GM19240 (cell line): ENCODE results near the gene RALBP1.
"Not testable (repeated sequence)": the region's sequence is repeated elsewhere in the genome, so short reads cannot be mapped to it uniquely, and the experiment has no call there.

ENCODE experiments used
- DNase-seq: peaks from one replicate; pipeline ENCODE4 v3.0.0; 2011; ENCODE audit warnings: low spot score; ENCODE audit not compliant: insufficient read length

The RALBP1 gene

GRCh38 chr18:9474983-9475642 lies at the start of gene RALBP1:
RALBP1 (plus strand) TSS chr18:9475513; CDS start chr18:9513046, 37,533 bp downstream.
- DNase-seq, result peak; percentile 86

DNA sequence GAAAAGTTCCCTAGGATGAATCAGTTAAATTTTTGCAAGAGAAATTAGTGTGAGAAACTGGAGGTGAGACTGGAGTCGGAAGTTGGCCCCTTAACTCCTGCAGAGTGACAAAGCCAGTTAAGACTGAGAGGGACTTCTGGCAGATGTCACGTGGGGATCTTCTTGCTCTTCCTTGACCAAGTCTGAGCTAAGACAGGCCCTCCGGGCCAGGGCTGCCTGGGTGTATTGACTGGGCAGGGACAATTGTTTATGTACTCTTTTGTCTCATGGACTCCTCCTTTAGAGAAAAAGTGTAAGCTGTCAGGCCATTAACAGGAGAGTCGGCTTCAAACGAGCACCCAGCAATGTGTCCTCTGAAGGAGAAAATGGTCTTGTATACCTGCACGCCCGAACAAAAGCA lies 48.6 kb upstream of the RALBP1 start:
- DNase-seq, result no peak

GRCh38 chr18:9428301-9428706 lies 47.0 kb upstream of the RALBP1 start:
- DNase-seq, result no peak

GRCh38 chr18:9428862-9429661 lies 46.3 kb upstream of the RALBP1 start:
- no peak for DNase-seq

DNA sequence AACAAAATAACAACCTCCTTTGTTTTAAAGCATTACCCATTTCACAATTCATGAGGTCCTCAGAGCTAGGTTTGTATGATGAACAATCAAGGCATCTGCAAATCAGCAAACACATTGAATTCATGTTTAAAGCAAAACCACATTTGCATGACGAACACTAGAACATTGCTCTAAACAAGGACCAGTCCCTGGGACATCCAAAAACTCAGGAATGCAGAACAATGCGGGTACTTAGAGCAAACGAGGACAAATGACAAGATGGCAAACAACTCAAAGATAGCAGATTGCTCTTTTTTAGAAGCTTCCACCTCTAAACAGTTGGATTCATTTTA lies 45.7 kb upstream of the RALBP1 start:
- DNase-seq, result no peak

- DNase-seq, result not testable (repeated sequence)
These were observed 45.0 kb upstream of the RALBP1 start for GRCh38 chr18:9430315-9430714.

- DNase-seq, result no peak
These were observed 44.0 kb upstream of the RALBP1 start for GRCh38 chr18:9431296-9431695.

- DNase-seq, result not testable (repeated sequence)
These were observed 42.2 kb upstream of the RALBP1 start for GRCh38 chr18:9433122-9433521.

DNA sequence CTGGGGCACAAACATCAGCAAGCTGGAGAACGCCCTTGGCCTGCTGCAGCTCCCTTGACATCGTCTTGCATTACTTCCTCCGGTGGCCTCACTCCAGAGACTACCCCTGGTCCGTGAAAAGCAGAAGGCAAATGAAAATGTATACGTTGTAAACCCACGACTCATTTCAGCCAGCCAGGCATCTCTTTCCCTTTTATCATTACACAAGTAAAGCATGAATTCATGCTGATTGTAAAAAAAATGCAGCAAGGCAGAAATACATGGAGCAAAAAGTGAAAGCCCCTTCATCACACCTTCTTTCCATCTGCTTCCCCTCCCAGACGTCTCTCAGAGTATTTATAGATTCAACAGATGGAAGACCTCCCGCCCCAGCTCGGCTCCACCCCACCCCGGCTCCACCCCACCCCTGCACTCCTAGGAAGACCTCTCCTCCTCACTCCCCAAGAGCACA lies 41.6 kb upstream of the RALBP1 start:
- DNase-seq, result no peak

GRCh38 chr18:9434122-9434701 lies 41.1 kb upstream of the RALBP1 start:
- no peak for DNase-seq

- DNase-seq, result no peak
These were observed 40.3 kb upstream of the RALBP1 start for GRCh38 chr18:9435041-9435440.

GRCh38 chr18:9436206-9436929 lies 38.9 kb upstream of the RALBP1 start:
- no peak for DNase-seq

DNA sequence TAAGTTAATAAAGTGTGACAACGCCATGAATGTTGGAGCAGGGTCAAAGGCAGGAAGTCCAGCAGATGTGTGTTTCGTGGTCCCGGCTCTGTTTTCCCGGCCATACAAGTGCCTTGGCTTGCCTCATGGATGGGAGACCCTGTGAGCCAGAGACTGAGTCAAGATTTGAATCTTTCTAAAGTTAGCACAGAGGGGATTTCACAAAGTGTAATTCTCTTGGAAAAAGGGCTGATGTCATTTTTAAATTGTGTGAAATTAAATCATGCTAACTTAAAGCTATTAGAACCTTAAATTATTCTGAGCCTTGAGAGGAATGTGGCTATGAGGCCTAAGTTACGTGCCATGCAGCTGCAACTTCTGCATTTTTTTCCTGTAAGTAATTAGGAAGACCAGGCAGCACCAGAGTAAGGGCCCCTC lies 38.3 kb upstream of the RALBP1 start:
- no peak for DNase-seq

GRCh38 chr18:9437672-9438071 lies 37.6 kb upstream of the RALBP1 start:
- DNase-seq, result no peak

- DNase-seq, result no peak
These were observed 34.3 kb upstream of the RALBP1 start for GRCh38 chr18:9441061-9441460.

DNA sequence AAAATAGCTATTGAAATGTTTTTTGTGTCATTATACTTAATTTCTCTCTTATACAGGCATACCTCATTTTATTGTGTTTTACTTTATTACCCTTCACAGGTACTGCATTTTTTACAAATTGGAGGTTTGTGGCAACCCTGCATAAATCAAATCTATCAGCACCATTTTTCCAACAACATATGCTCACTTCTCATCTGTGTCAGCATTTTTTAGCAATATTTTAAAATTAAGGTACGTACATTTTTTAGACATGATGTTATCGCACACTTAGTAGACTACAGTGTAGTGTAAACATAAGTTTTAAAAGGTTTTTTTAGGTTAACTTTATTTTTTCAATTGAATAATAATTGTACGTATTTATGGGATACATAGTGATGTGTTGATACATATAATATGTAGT lies 30.8 kb upstream of the RALBP1 start:
- DNase-seq, result no peak

- no peak for DNase-seq
These were observed 28.5 kb upstream of the RALBP1 start for GRCh38 chr18:9446839-9447238.

DNA sequence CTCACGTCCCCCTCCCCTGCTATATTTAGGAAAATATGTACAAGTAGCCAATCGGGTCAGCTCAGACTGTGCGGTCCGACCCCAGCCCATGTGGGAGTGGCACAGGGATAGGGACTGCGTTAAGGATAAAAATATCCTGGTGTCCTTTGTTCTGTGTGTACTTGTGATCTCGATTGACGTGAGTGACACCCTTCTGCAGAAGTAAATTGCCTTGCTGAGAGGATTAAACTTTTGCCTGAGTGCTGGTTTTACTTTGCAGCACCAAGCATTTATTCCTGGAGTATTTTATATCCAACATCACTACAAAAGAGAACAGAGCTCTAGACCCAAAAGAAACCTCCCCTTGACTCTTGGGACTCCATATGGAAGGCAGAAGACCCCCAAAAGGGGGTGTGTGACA lies 28.0 kb upstream of the RALBP1 start:
- no peak for DNase-seq

DNA sequence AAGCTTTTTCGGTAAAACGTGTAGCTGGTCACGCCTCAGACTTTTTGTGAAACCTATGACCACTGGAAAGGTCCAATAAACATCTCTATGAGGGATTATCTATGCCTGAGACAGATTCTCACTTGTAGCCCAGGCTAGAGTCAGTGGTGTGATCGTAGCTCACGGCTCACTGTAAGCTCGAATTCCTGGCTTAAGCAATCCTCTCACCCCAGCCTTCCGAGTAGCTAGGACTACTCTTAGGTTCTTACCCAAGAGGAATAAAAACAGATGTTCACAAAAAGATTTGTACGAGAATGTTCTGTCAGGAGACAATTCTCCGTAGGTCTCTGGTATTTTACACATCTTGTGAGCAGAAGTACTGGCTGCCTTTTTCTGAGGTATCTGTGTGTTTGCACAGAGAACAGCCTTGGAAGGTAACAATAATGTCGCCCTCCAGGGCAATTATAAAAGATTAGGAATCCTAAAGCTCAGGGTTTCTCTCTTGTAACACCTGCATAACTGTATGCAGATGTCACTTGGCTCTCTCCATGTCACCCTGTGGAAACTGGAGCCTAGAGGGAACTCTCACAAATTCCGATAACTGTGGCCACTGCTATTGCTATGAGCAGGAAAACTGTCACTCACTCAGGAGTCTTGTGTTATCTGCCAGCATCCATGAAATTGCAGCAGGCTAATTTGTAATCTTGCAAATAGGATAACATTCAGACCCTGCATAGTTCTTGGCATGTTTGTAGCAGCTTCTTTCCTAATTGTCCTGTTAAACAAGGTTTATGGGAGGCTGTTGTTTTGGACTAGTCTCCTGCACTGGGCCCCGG lies 25.5 kb upstream of the RALBP1 start:
- no peak for DNase-seq

DNA sequence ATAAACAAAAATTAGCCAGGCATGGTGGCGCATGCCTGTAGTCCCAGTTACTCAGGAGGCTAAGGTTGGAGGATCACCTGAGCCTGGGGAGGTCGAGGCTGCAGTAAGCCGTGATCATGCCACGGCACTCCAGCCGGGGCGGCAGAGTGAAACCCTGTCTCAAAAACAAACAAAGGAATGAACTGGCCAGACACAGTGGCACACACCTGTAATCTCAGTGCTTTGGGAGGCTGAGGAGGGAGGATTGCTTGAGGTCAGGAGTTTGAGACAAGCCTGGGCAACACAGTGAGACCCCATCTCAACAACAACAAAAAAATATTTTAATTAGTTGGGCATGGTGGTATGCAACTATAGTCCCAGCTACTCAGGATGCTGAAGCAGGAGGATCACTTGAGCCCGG lies 24.4 kb upstream of the RALBP1 start:
- not testable (repeated sequence) for DNase-seq

- DNase-seq, result no peak
These were observed 22.0 kb upstream of the RALBP1 start for GRCh38 chr18:9453283-9453682.
